ENCODE data around the gene NDFIP1. TPM values are rescaled to one million over a fixed set of nuclear protein-coding genes. Genes with fewer than 3 reads are reported as not detected.

The NDFIP1 gene
- total RNA-seq, 1 experiment from 2014 or later: 26.6 TPM

DNA sequence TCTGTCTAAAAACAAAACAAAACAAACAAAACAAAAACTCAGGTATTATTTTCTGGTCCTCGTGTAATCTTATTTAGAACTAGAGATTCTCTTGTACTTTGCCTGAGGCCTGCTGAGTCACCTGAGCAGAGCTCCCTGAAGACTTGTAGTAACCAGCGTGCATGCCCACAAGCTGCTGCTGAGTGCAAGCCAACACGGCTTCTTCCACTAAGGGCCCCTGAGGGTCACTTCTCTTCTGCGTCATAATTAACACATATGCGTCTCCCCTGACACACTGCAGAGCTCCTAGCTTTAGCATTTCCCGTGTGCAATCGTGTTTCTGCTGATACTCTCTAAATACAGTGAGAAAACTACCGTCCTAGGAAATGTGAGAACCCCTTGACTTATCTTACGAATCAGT, 10.9 kb upstream of the NDFIP1 start:
- H3K4me1 Mint-ChIP-seq: peaks cover 22 to 27% of the 10 kb centered on the region in 2 experiments
- Histone ChIP-seq H2BK15ac (ENCODE audit: low read depth, low read length) (no peak overlapping the region), H2AK5ac (ENCODE audit: insufficient read length, low read length) (no peak overlapping the region), H4K5ac (ENCODE audit: insufficient read length, low read depth, low read length) (no peak overlapping the region), H3K4me1 (ENCODE audit: insufficient read depth, low read length) (peaks cover 10% of the 10 kb centered on the region; the same call in 1 of the 2 replicates), H3K27ac (ENCODE audit: insufficient read length, low read depth, low read length) (no peak overlapping the region), H3K79me1 (ENCODE audit: insufficient read depth, low read depth, low read length, poor library complexity, severe bottlenecking) (no peaks in the 10 kb centered on the region), H4K91ac (ENCODE audit: insufficient read length, low read depth, low read length) (no peak overlapping the region), H2BK5ac (ENCODE audit: insufficient read length, low read length) (no peak overlapping the region), H3K9me3 (ENCODE audit: control insufficient read depth, low read depth, low read length) (no peaks in the 10 kb centered on the region), H3K27me3 (ENCODE audit: insufficient read depth, low read length) (no peaks in the 10 kb centered on the region), H3T11ph (ENCODE audit: low read length) (no peak overlapping the region), H2AFZ (ENCODE audit: low read length) (peak overlapping the region; percentile 56), H4K8ac (replicated peaks; ENCODE audit: insufficient read length, low read depth, low read length) (no peak overlapping the region), H3K4ac (ENCODE audit: low read depth, low read length) (no peak overlapping the region), H3K9ac (ENCODE audit: extremely low read depth, insufficient read length, low read length) (no peak overlapping the region), H4K20me1 (ENCODE audit: control insufficient read depth, insufficient read depth, insufficient read length) (no peaks in the 10 kb centered on the region), H3K14ac (ENCODE audit: insufficient read depth, low read length) (no peak overlapping the region), H3K23ac (ENCODE audit: insufficient read length, low read depth, low read length) (no peak overlapping the region), H3K23me2 (ENCODE audit: insufficient read length, low read depth, low read length, poor library complexity, severe bottlenecking) (no peaks in the 10 kb centered on the region), H3K56ac (ENCODE audit: insufficient read length, low read depth, low read length) (no peak overlapping the region), H3K4me2 (ENCODE audit: insufficient read depth, insufficient read length, low read length) (no peak overlapping the region), H2BK20ac (ENCODE audit: low read depth, low read length, poor library complexity, severe bottlenecking) (peak overlapping the region; percentile 86), H3K79me2 (ENCODE audit: insufficient read depth, low read length) (no peaks in the 10 kb centered on the region), H2BK12ac (ENCODE audit: insufficient read length, low read depth, low read length) (no peak overlapping the region), H2BK120ac (ENCODE audit: low read depth, low read length, poor library complexity, severe bottlenecking) (no peak overlapping the region), H3K18ac (ENCODE audit: insufficient read length, low read depth, low read length) (no peak overlapping the region)
- H3K27me3 Mint-ChIP-seq (ENCODE audit: low read depth): no peaks in the 10 kb centered on the region
- H3K27ac Mint-ChIP-seq: no peak overlapping the region
- WGBS (ENCODE audit: extremely low coverage, insufficient read length, low lambda C conversion rate): no CpG with 5 or more reads among the region's 9 CpGs
- no peaks in the 10 kb centered on the region for H3K36me3 Mint-ChIP-seq (ENCODE audit: insufficient read depth in 1 of 3, low read depth in 3 of 3)
- no peak for DNase-seq
- H3K4me3 Mint-ChIP-seq: no peak overlapping the region
- TF ChIP-seq, protein P1, sequence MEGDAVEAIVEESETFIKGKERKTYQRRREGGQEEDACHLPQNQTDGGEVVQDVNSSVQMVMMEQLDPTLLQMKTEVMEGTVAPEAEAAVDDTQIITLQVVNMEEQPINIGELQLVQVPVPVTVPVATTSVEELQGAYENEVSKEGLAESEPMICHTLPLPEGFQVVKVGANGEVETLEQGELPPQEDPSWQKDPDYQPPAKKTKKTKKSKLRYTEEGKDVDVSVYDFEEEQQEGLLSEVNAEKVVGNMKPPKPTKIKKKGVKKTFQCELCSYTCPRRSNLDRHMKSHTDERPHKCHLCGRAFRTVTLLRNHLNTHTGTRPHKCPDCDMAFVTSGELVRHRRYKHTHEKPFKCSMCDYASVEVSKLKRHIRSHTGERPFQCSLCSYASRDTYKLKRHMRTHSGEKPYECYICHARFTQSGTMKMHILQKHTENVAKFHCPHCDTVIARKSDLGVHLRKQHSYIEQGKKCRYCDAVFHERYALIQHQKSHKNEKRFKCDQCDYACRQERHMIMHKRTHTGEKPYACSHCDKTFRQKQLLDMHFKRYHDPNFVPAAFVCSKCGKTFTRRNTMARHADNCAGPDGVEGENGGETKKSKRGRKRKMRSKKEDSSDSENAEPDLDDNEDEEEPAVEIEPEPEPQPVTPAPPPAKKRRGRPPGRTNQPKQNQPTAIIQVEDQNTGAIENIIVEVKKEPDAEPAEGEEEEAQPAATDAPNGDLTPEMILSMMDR (conservative IDR thresholded peaks at IDR 0.05): no peak
- no peaks in the 10 kb centered on the region; a peak in 1 of 5 replicates for H3K9me3 Mint-ChIP-seq

Data from H9 (cell line).